Colon (tissue), 2 donors: Measurements from ENCODE around the gene FAM193A.
"Not testable (repeated sequence)": the region's sequence is repeated elsewhere in the genome, so short reads cannot be mapped to it uniquely, and the experiment has no call there.

Experiments
- FAIRE-seq: peaks from 2 replicates; lab custom pipeline; 2012; peaks lifted over from hg19 to GRCh38; lab: Jason Lieb, UNC
- donor health status: control.
- donor health status: control.

FAM193A gene

GRCh38 chr4:2754848-2755819, 218.7 kb downstream of the FAM193A start:
- no peak for FAIRE-seq

- no peak for FAIRE-seq
Observed at GRCh38 chr4:2755821-2756690, 219.6 kb downstream of the FAM193A start, which contains the start of gene TNIP2. Gene TNIP2 (minus strand): TSS chr4:2756336. CDS start chr4:2756289, 47 bp downstream.

- FAIRE-seq: no peak
Observed at GRCh38 chr4:2756691-2757350, 220.4 kb downstream of the FAM193A start.

- FAIRE-seq: no peak
Observed at GRCh38 chr4:2757426-2757825, 221.0 kb downstream of the FAM193A start.

- FAIRE-seq: peak; percentile 31
Observed at GRCh38 chr4:2761035-2761923, 224.8 kb downstream of the FAM193A start.

- FAIRE-seq: no peak
Observed at GRCh38 chr4:2762048-2762447, 225.6 kb downstream of the FAM193A start.

GRCh38 chr4:2762486-2763370, 226.3 kb downstream of the FAM193A start:
- not testable (repeated sequence) for FAIRE-seq

GRCh38 chr4:2763511-2763967, 227.1 kb downstream of the FAM193A start:
- FAIRE-seq: no peak

- FAIRE-seq: no peak
Observed at GRCh38 chr4:2765832-2766526, 229.5 kb downstream of the FAM193A start.

- no peak for FAIRE-seq
Observed at GRCh38 chr4:2767046-2767704, 230.7 kb downstream of the FAM193A start.

- FAIRE-seq: no peak
Observed at GRCh38 chr4:2767705-2768074, 231.2 kb downstream of the FAM193A start.

GRCh38 chr4:2768124-2768523, 231.7 kb downstream of the FAM193A start:
- no peak for FAIRE-seq

GRCh38 chr4:2768921-2769336, 232.5 kb downstream of the FAM193A start:
- FAIRE-seq: no peak

GRCh38 chr4:2771264-2771663, 234.8 kb downstream of the FAM193A start:
- FAIRE-seq: no peak

- not testable (repeated sequence) for FAIRE-seq
Observed at GRCh38 chr4:2780643-2781042, 244.2 kb downstream of the FAM193A start.

- no peak for FAIRE-seq
Observed at GRCh38 chr4:2781911-2782310, 245.5 kb downstream of the FAM193A start.
